ENCODE measurements around the gene SLC39A7. TPM values are rescaled to one million over a fixed set of nuclear protein-coding genes. Genes with fewer than 3 reads are reported as not detected.

Gene SLC39A7
- total and polyA plus RNA-seq, 2 of the 13 experiments (the other 11 are each of a cell fraction or from before 2014, with no cell fraction given) = 142 to 229 TPM

- TF ChIP-seq FOSL1 (CRISPR knock-in tag; IDR thresholded peaks at IDR 0.05; ENCODE audit: borderline replicate concordance) (no peak), SOX6 (IDR thresholded peaks at IDR 0.05) (no peak), SOX6 (CRISPR knock-in tag; IDR thresholded peaks at IDR 0.05) (peak; percentile 78), NCOR1 (IDR thresholded peaks at IDR 0.05; ENCODE audit: borderline replicate concordance, low read length) (peak; percentile 43; the same call in 1 of the 2 replicates), KLF11 (CRISPR knock-in tag; IDR thresholded peaks at IDR 0.05) (no peak), ZNF512 (CRISPR knock-in tag; IDR thresholded peaks at IDR 0.05) (peak; percentile 33; the same call in 1 of the 2 replicates), FOXP1 (IDR thresholded peaks at IDR 0.05) (no peak), FOXP1 (CRISPR knock-in tag; IDR thresholded peaks at IDR 0.05) (peak; percentile 76), NR3C1 (CRISPR knock-in tag; IDR thresholded peaks at IDR 0.05) (no peak), ZSCAN25 (CRISPR knock-in tag; IDR thresholded peaks at IDR 0.05) (peak; percentile 84), ZNF296 (CRISPR knock-in tag; conservative IDR thresholded peaks at IDR 0.05) (no peak), ZNF337 (CRISPR knock-in tag; IDR thresholded peaks at IDR 0.05; ENCODE audit: borderline replicate concordance, low read depth) (peak; percentile 87; the same call in 1 of the 2 replicates), KLF13 (CRISPR knock-in tag; IDR thresholded peaks at IDR 0.05) (peak; percentile 91; the same call in 1 of the 2 replicates), REL (CRISPR knock-in tag; conservative IDR thresholded peaks at IDR 0.05) (0 out of 2 replicates have a peak, but pooled peaks have one; percentile 54), ZNF121 (CRISPR knock-in tag; IDR thresholded peaks at IDR 0.05) (no peak; the same call in 1 of the 2 replicates), ZNF777 (CRISPR knock-in tag; IDR thresholded peaks at IDR 0.05) (peak; percentile 82; the same call in 1 of the 2 replicates), ZFYVE20 (CRISPR knock-in tag; IDR thresholded peaks at IDR 0.05; ENCODE audit: borderline replicate concordance, low read depth) (no peak; the same call in 1 of the 2 replicates), MLXIP (CRISPR knock-in tag; IDR thresholded peaks at IDR 0.05; ENCODE audit: borderline replicate concordance) (0 out of 2 replicates have a peak, but pooled peaks have one; percentile 63), HES4 (CRISPR knock-in tag; IDR thresholded peaks at IDR 0.05; ENCODE audit: borderline replicate concordance) (peak; percentile 79; the same call in 1 of the 2 replicates)
- TF ChIP-seq, protein P1, sequence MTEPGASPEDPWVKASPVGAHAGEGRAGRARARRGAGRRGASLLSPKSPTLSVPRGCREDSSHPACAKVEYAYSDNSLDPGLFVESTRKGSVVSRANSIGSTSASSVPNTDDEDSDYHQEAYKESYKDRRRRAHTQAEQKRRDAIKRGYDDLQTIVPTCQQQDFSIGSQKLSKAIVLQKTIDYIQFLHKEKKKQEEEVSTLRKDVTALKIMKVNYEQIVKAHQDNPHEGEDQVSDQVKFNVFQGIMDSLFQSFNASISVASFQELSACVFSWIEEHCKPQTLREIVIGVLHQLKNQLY (CRISPR knock-in tag; IDR thresholded peaks at IDR 0.05) = peak; percentile 33; the same call in 1 of the 2 replicates
- TF ChIP-seq, protein P2, sequence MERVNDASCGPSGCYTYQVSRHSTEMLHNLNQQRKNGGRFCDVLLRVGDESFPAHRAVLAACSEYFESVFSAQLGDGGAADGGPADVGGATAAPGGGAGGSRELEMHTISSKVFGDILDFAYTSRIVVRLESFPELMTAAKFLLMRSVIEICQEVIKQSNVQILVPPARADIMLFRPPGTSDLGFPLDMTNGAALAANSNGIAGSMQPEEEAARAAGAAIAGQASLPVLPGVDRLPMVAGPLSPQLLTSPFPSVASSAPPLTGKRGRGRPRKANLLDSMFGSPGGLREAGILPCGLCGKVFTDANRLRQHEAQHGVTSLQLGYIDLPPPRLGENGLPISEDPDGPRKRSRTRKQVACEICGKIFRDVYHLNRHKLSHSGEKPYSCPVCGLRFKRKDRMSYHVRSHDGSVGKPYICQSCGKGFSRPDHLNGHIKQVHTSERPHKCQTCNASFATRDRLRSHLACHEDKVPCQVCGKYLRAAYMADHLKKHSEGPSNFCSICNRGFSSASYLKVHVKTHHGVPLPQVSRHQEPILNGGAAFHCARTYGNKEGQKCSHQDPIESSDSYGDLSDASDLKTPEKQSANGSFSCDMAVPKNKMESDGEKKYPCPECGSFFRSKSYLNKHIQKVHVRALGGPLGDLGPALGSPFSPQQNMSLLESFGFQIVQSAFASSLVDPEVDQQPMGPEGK (CRISPR knock-in tag; IDR thresholded peaks at IDR 0.05) = peak; percentile 96
These were observed at the start of gene SLC39A7, which contains the start of gene RXRB (continued) for GRCh38 chr6:33200219-33201146.
